GM18511 (cell line): ENCODE measurements around the gene CEBPE.
A peak's percentile ranks its signal among the peaks of the same experiment; 100 is the strongest.

Experiments
- ATAC-seq: cut with Tn5 transposase; IDR thresholded peaks from one replicate; pipeline ENCODE4 v1.9.1; 2021; ENCODE audit warnings: mild to moderate bottlenecking, moderate library complexity; ENCODE audit not compliant: unreplicated experiment

CEBPE gene

DNA sequence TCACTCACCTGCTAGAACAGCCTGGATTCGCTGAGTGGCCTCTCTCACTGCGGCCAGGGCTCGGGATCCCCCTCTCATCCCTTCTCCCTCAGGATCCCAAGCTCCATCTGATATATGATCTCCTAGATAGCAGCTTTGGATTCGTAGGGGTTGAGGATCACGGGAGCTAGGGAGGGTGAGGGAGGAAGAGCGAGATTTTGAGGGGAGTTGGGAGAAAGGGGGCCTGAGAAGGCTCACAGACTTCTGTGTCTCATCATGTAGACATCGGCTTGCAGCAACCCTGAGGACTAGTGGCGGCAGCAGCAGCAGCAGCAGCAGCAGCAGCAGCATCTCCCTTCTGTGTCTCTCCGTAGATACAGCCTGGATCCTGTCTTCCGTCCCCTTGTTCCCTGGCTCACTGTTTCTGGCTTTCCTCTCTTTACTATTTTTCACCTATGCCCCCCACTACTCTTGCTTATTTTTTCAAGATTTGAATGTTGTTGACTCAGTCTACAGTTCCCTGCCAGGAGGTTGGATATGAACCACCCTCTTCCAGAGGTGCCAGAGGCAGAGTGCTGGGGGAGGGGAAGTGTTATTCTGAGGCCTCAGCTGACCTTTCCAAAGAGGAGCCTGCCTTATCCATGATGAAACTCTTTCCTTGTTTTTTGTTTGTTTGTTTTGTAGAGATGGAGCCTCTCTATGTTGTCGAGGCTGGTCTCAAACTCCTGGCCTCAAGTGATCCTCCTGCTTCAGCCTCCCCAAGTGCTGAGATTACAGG is 14.3 kb downstream of the CEBPE start, which contains the start of gene CIROP:
TSS of gene CIROP (minus strand) at position 399 of the 757 bp plus-strand sequence. CDS start at position 330, 69 bp downstream.
- no peak for ATAC-seq

DNA sequence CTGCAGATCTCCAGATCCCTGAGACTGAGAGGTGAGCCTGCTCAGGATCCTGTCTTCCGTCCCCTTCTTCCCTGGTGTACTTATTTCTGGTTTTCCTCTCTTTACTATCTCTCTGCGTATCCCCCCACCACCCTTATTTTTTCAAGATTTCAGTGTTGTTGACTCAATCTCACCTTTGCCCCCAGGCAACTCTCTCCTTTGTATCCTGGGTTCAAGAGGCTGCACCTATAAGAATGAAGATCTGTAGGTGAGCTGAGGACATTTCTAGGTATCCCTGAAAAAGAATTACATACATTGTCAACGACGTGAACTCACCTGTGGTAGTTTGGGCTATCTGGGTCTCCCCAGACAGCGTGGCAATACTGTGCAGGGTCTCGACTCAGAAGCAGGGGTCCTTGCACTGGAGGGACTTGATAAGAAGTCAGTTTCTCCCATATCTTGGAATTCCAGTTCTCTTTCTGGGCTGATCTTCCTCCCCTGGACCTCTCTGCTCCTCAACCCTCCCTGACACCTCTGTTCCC is 14.9 kb downstream of the CEBPE start:
- no peak for ATAC-seq

DNA sequence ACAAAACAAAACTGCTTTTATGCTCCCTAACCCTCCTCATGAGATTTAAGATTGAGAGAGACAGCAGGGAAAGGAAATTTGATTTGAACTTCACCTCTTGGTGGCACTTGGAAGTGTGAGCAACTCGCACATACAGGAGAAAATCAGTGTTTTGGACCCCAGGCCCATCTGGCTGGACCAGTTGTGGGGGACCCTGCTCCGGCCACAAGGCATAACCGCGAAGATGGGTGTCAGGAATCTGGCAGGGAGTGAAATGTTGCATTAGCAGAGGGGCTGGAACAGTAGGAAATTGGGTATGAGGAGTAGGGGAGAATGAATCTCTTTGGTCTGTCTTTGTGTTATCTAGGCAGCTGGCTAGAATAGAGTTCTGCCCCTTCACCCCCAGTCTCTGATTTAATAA is 15.5 kb downstream of the CEBPE start:
- no peak for ATAC-seq

- ATAC-seq = no peak
Measured at GRCh38 chr14:23102801-23103200, 16.3 kb downstream of the CEBPE start.

DNA sequence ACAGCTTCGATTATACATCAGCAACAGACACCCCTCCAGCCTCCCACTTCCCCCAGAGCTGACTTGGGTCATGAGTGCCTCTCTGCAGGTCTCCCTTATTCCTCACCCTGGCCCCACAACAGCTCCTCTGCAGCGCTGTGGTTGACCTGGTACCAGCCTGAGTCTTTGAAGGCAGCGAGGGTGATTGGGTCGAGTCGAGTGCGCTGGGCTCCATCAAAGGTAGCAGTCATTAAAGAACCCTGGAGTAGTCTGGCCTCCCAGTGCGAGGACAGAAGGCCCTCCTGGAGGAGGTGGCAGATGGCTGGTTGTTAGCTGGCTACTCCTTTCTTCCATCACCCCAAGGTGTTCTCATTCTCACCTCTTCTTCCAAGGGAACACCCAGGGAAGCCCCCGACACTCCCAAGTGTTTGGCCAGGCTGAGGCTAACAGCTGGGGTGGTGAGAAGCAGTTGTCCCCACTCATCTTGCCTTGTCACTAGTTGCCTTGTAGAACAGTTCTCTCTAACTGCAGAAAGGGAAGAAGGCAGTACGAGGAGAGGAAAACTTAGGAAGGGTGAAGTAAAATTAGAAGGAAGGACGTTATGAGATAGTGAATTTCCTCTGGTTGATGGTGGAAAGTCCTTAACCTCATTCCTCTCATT is 16.9 kb downstream of the CEBPE start:
- ATAC-seq = no peak

DNA sequence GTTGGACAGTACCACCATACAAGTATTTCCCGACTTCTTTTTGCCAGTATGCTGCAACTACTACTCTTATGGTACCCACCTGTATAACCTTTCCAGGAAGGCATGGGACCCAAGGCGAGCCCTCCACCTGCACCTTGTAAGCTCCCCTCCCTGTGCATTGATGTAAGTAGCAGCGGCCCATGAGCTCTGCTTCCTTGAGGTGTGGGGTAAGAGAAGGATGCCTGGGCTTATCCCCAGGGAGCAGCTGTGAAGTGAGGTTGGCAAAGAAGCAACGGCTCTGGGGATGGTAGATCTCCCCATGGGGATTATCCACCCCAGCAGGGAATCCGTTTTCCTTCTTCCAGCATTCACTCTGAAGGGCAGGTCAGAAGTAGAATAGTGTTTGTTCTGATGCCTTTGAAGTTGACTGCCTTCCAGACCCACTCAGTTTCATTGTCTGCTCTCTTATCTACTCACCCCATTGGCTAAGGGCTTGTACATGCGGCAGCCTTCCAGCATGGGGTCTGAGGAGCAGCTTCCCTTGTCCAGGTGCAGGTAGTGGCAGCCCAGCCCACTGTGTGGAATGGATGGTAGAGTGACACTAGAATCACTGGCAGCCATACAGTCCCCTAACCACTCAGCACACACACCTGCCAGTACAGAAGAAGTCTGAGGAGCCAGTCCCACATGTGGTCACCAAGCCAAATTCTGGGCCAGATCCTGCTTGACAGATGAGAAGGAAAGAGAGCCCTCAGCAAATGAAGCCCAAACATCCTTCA is 17.7 kb downstream of the CEBPE start:
- ATAC-seq = no peak

- ATAC-seq = no peak
Measured at GRCh38 chr14:23099212-23099861, 19.7 kb downstream of the CEBPE start.

GRCh38 chr14:23097786-23098185 is 21.3 kb downstream of the CEBPE start:
- no peak for ATAC-seq

DNA sequence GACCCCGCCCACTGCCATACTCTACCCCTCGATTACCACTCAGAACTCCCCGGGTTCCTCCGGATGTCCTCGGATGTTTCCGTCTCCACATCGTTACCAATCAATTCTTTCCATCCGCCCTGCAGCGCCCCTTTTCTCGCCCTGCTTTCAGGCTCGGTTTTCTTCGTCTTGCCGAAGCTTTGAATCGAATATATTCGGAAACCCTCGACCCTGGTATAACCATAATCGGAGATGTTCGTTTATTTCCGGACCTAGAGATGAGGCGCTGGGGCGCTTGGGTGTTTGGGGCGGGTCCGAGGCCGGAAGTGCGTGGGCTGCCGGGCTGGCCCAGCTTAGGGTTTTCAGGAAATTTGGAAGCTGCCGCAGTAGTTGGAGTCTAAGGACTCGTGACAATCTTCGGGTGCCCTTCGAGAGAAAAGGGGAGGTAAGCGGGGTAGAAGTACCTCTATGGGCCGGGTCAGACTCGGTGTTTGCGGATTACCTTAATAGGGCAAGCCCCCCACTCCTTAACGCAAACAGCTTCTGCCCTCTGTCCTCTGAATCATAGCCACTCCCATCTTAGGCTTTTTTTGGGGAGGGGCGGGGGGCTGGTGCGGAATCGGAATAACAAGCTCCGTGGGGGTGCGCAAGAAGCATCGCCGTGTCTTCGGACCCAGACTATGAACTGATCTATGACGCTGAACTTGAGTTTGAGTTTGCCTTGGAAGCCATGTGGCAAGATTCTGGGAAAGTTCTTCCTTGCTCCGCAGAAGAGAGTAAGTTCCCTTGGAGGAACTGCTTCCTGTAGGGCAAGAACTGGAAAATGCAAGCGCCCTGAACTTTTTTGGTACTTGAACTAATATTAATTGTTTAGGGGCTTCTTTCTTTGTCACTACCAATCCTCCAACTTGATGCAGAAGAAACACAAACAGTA is 23.6 kb downstream of the CEBPE start, which contains the start of gene C14orf119:
TSS of gene C14orf119 (plus strand) at position 310 of the 913 bp plus-strand sequence. CDS start 2,154 bp downstream, outside the sequence.
- peak; percentile 89 for ATAC-seq

- ATAC-seq = peak; percentile 47
Measured at GRCh38 chr14:23094666-23095195, 24.3 kb downstream of the CEBPE start, which contains the start of gene ACIN1. Gene ACIN1, minus strand, starts transcription at chr14:23095136. Its CDS starts 24 bp downstream, at chr14:23095112.

GRCh38 chr14:23093991-23094665 is 24.9 kb downstream of the CEBPE start:
- ATAC-seq = no peak

- no peak for ATAC-seq
Measured at GRCh38 chr14:23093526-23093925, 25.5 kb downstream of the CEBPE start.

- ATAC-seq = no peak
Measured at GRCh38 chr14:23093104-23093503, 26.0 kb downstream of the CEBPE start.

DNA sequence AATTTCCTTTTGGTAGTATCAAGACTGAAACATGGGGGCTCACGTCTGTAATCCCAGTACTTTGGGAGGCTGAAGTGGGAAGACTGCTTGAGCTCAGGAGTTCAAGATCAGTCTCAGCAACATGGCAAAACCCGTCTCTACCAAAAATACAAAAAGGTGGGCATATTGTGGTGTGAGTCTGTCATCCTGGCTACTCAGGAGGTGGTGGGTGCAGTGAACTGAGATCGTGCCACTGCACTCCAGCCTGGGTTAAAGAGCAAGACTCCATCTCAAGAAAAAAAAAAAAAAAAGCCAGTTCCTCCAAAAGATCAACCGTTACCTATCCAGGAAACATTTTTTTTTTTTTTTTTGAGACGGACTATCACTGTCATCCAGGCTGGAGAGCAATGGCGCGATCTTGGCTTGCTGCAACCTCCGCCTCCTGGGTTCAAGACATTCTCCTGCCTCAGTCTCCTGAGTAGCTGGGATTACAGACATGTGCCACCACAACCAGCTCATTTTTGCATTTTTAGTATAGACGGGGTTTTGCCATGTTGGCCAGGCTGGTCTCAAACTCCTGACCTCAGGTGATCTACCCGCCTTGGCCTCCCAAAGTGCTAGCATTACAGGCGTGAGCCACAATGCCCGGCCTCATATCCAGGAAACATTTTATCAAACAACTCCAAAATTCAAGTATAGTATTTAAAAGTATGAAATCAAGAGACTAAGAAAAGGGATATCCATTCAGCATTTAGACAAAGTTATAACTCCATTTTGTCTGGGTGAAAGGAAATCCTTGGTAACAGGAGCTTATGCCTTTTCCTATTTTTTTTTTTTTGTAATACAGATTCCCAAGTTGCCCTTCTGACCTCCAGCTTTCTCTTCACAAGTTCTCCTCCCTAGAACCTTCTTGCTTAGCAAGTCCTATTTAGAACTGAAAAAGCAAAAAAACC is 27.5 kb downstream of the CEBPE start:
- no peak for ATAC-seq

DNA sequence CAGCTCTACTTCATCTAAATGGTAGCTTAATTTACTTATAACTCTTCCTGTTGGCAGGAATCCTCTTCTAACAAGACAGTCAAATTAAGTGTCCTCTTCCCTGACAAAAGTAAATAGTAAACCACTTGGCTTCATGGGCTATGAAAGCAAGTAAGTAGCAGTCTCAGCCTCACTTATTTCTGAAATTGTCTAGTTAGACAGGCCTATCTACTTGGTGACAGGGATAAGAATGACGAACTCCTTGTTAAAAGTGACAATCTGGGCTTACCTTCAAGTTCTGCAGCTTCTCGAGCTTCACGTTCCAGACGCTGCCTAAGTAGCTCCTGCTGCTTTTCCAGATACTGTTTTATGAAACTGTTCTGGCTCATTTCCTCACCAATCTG is 28.8 kb downstream of the CEBPE start:
- no peak for ATAC-seq

DNA sequence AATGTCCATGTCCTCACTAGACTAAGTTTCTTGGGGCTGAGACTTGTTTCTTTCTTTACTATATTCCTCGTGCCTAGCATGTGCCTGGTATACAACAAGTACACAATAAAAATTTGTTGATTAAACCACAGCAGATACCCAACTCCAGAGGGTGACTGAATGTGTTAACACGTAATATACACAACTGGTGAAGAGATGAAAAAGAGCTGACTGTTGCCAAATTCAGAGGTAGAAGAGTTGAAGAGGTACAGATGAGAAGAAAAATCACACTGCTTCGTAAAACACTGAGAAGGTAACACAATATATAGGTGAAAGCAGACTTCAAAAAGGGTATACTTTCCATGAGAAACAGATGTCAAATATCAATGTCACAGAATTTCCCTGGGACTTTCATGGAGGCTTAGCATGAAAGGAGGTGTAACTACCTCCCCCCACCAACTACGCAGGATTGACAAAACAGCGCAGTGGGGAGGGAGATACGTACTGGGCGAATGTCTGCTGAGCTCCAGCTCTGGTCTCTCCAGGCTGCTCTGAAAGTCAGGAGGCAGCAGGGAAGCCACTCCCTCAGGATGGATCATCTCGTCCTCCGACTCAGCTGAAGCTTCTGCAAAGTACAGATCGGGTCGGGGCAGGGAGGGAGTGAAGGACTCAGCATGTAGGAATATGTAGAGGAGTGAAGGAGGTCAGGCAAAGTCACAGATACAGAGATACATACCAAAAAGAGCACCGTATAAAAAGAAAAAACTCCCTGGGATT is 29.4 kb downstream of the CEBPE start:
- no peak for ATAC-seq

DNA sequence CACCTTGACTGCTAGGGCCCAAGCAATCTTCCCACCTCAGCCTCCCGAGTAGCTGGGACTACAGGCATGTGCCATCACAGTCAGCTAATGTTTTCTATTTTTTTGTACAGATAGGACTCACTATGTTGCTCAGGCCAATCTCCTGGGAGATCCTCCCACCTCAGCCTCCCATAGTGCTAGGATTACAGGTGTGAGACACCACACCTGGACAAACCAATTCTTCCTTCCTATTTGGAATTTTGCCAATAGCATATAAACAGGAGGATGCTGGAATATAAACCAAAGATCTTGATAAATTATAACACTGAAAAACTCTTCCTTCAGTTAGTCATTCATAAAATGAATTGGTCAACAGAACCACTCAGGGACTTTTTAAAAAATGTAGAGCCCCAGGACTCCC is 32.5 kb downstream of the CEBPE start:
- ATAC-seq = no peak
